K562 (cell line): ENCODE data around the gene LILRB3. TPM values are rescaled to one million over a fixed set of nuclear protein-coding genes. Genes with fewer than 3 reads are reported as not detected.
A peak's percentile ranks its signal among the peaks of the same experiment; 100 is the strongest.

Experiments used
- BACH1 ChIP-seq: fragments of 200-800 bp; sonication (Bioruptor generic); IDR thresholded peaks from 2 replicates; pipeline ENCODE4 v1.6.1; 2016; ENCODE audit warnings: missing genetic modification characterization, missing compliant biosample characterization
- CBX3 ChIP-seq, 2 experiments: IDR thresholded peaks; 1 replicate in 1 of 2; 2 replicates in 1 of 2; pipeline ENCODE4 v1.6.1; 2012; ENCODE audit warnings: inconsistent platforms in 2 of 2, low read length in 2 of 2, borderline replicate concordance in 1 of 2, control low read depth in 1 of 2
- FOXA3 ChIP-seq, 2 experiments: fragments of 450-650 bp in 1 of 2; sonication (generic) in 1 of 2; formaldehyde crosslinking; IDR thresholded peaks in 1 of 2; conservative IDR thresholded peaks in 1 of 2; 2 replicates each; pipeline versions ENCODE4 v1.4.0 to v1.8.0; 2020 to 2022; ENCODE audit warnings: mild to moderate bottlenecking in 2 of 2, missing genetic modification reagents in 1 of 2
- FOXO4 ChIP-seq: fragments of 450-650 bp; formaldehyde crosslinking; IDR thresholded peaks from 2 replicates; pipeline ENCODE4 v1.4.0; 2020; ENCODE audit warnings: mild to moderate bottlenecking, moderate library complexity
- HNRNPH1 ChIP-seq: fragments of 200-400 bp; formaldehyde crosslinking; optimal IDR thresholded peaks from 2 replicates; pipeline ENCODE3; 2017; ENCODE audit warnings: low read depth, mild to moderate bottlenecking, low read length, moderate library complexity
- ILK ChIP-seq: fragments of 450-650 bp; IDR thresholded peaks from 2 replicates; pipeline ENCODE4 v1.6.1; 2016; ENCODE audit warnings: missing genetic modification characterization, low read depth, mild to moderate bottlenecking, missing compliant biosample characterization, moderate library complexity, borderline replicate concordance
- KAT8 ChIP-seq: fragments of 450-650 bp; IDR thresholded peaks from 2 replicates; pipeline ENCODE4 v1.6.1; 2016; ENCODE audit warnings: low read depth, mild to moderate bottlenecking
- KLF13 ChIP-seq: fragments of 450-650 bp; IDR thresholded peaks from 2 replicates; pipeline ENCODE4 v1.6.1; 2016; ENCODE audit warnings: missing genetic modification characterization, low read depth, mild to moderate bottlenecking, missing compliant biosample characterization, moderate library complexity, borderline replicate concordance
- MAFF ChIP-seq: IDR thresholded peaks from 2 replicates; pipeline ENCODE4 v1.6.1; 2012; ENCODE audit warnings: low read length, improper control_type of control experiment
- POLR2AphosphoS5 ChIP-seq: IDR thresholded peaks from 2 replicates; pipeline ENCODE4 v1.6.1; 2011; ENCODE audit warnings: mild to moderate bottlenecking, low read depth, low read length, moderate library complexity; ENCODE audit not compliant: control insufficient read depth, insufficient read depth
- PRMT5 ChIP-seq: sonication (generic); formaldehyde crosslinking; IDR thresholded peaks from 2 replicates; pipeline ENCODE4 v1.5.0; 2020; ENCODE audit warnings: missing genetic modification reagents
- RHOXF2B ChIP-seq: fragments of 250-450 bp; sonication (Bioruptor Pico); conservative IDR thresholded peaks from 2 replicates; pipeline ENCODE4 v1.5.1; 2021
- SRSF9 ChIP-seq: fragments of 200-400 bp; formaldehyde crosslinking; IDR thresholded peaks from 2 replicates; pipeline ENCODE4 v1.6.1; 2017; ENCODE audit warnings: low read depth, low read length, borderline replicate concordance
- ZNF146 ChIP-seq: IDR thresholded peaks from one replicate; pipeline ENCODE4 v1.6.1; 2018; ENCODE audit warnings: missing compliant biosample characterization; ENCODE audit not compliant: unreplicated experiment
- ZNF165 ChIP-seq: fragments of 250-450 bp; sonication (Bioruptor Pico); IDR thresholded peaks from 2 replicates; pipeline ENCODE4 v1.4.0; 2020; ENCODE audit warnings: borderline replicate concordance
- ZNF277 ChIP-seq: fragments of 250-450 bp; sonication (Bioruptor Pico); IDR thresholded peaks from 2 replicates; pipeline ENCODE4 v1.8.0; 2022; ENCODE audit warnings: inconsistent platforms, mild to moderate bottlenecking, moderate library complexity, borderline replicate concordance
- ZNF3 ChIP-seq: fragments of 250-450 bp; sonication (Bioruptor Pico); IDR thresholded peaks from 2 replicates; pipeline ENCODE4 v1.5.0; 2021; ENCODE audit warnings: mild to moderate bottlenecking, moderate library complexity
- ZNF354B ChIP-seq: fragments of 250-450 bp; sonication (Bioruptor Pico); IDR thresholded peaks from 2 replicates; pipeline ENCODE4 v1.4.0; 2020
- ZNF589 ChIP-seq: fragments of 200-800 bp; sonication (Bioruptor generic); IDR thresholded peaks from 2 replicates; pipeline ENCODE4 v1.6.1; 2016; ENCODE audit warnings: low read depth, missing genetic modification characterization, missing compliant biosample characterization
- ZZZ3 ChIP-seq: fragments of 450-650 bp; IDR thresholded peaks from 2 replicates; pipeline ENCODE4 v1.6.1; 2016; ENCODE audit warnings: antibody characterized with exemption, mild to moderate bottlenecking, moderate library complexity
- polyA plus RNA-seq, 8 experiments: library from polyadenylated mRNA; depleted of rRNA in 4 of 8; stranded (reverse) in 5 of 8; unstranded in 3 of 8; fragments of >200 nt; fragmentation: Nextera tagmentation in 2 of 8; fragmentation: Illumina TruSeq in 1 of 8; extraction: Ambion mirVana in 2 of 8; extraction: Trizol in 1 of 8; gene quantifications; 2 replicates each; pipeline versions ENCODE4 v1.2.1 to v1.2.3, GENCODE V29; 2011 to 2014; ENCODE audit warnings: inconsistent platforms in 1 of 8, missing spikeins in 1 of 8
- total RNA-seq, 7 experiments: library from RNA; depleted of rRNA in 6 of 7; stranded (reverse); fragments of >200 nt in 6 of 7; fragmentation: Illumina TruSeq in 2 of 7; extraction: Trizol in 2 of 7; gene quantifications; 2 replicates each; pipeline versions ENCODE4 v1.2.1 to v1.2.3, GENCODE V29; 2011 to 2021; ENCODE audit warnings: low replicate concordance in 1 of 7
- TF ChIP-seq, protein P1 (sequence below): sonication (generic); formaldehyde crosslinking; IDR thresholded peaks from 2 replicates; pipeline ENCODE4 v1.8.0; 2023; ENCODE audit warnings: mild to moderate bottlenecking, missing genetic modification reagents
- TF ChIP-seq, protein P2 (sequence below): fragments of 450-650 bp; IDR thresholded peaks from 2 replicates; pipeline ENCODE4 v1.6.1; 2016; ENCODE audit warnings: antibody characterized with exemption

Gene LILRB3
- total and polyA plus RNA-seq, 9 of the 15 experiments (the other 6 are each of a cell fraction or from before 2014, with no cell fraction given), result 0.01 to 0.09 TPM; not detected in 7

- TF ChIP-seq, protein P1, sequence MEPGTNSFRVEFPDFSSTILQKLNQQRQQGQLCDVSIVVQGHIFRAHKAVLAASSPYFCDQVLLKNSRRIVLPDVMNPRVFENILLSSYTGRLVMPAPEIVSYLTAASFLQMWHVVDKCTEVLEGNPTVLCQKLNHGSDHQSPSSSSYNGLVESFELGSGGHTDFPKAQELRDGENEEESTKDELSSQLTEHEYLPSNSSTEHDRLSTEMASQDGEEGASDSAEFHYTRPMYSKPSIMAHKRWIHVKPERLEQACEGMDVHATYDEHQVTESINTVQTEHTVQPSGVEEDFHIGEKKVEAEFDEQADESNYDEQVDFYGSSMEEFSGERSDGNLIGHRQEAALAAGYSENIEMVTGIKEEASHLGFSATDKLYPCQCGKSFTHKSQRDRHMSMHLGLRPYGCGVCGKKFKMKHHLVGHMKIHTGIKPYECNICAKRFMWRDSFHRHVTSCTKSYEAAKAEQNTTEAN (CRISPR knock-in tag), result no peak
- no peak for TF ChIP-seq BACH1 (tag)
- TF ChIP-seq ZNF146, result no peak
- TF ChIP-seq ZNF354B (CRISPR knock-in tag), result no peak
- TF ChIP-seq CBX3 (IDR thresholded peaks at IDR 0.05; ENCODE audit: borderline replicate concordance in 1 of 2, low read length in 2 of 2), result 0 out of 3 replicates have a peak, but pooled peaks of 1 of the 2 experiments have one; percentile 30
- TF ChIP-seq ZNF165, result no peak
- TF ChIP-seq SRSF9, result no peak
- no peak for TF ChIP-seq ZNF277 (CRISPR knock-in tag)
- peak; percentile 15; the same call in 1 of the 2 replicates for TF ChIP-seq KLF13 (tag)
- no peak for TF ChIP-seq FOXO4
- no peak for TF ChIP-seq MAFF
- no peak for TF ChIP-seq PRMT5 (CRISPR knock-in tag)
- peak in 1 of 2 experiments; percentile 39; a peak in 1 of 4 replicates for TF ChIP-seq FOXA3 (CRISPR knock-in tag; conservative IDR thresholded peaks at IDR 0.05 in 1 of 2, IDR thresholded peaks at IDR 0.05 in 1 of 2)
- TF ChIP-seq ZNF589 (CRISPR knock-in tag), result no peak
- no peak for TF ChIP-seq RHOXF2B
- TF ChIP-seq, protein P2, sequence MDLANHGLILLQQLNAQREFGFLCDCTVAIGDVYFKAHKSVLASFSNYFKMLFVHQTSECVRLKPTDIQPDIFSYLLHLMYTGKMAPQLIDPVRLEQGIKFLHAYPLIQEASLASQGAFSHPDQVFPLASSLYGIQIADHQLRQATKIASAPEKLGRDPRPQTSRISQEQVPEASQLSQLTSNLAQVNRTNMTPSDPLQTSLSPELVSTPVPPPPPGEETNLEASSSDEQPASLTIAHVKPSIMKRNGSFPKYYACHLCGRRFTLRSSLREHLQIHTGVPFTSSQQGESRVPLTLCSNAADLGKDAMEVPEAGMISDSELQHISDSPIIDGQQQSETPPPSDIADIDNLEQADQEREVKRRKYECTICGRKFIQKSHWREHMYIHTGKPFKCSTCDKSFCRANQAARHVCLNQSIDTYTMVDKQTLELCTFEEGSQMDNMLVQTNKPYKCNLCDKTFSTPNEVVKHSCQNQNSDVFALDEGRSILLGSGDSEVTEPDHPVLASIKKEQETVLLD, result peak; percentile 70; the same call in 1 of the 2 replicates
- TF ChIP-seq HNRNPH1, result no peak
- TF ChIP-seq ZNF3, result no peak
- TF ChIP-seq KAT8, result no peak
- TF ChIP-seq POLR2AphosphoS5, result peak; percentile 39; the same call in 1 of the 2 replicates
- TF ChIP-seq ZZZ3, result no peak
- no peak for TF ChIP-seq ILK (tag)
Observed at GRCh38 chr19:54189735-54190502, 32.9 kb downstream of the LILRB3 start (continued).
